DOHH2 (cell line): ENCODE measurements around the gene TMEM181.

Source experiments
- H3F3A ChIP-seq: fragments of 200-600 bp; sonication (generic), shearing (Covaris generic); 2 replicates; pipeline ENCODE4 v1.6.0; 2016; ENCODE audit warnings: antibody characterized with exemption, mild to moderate bottlenecking; ENCODE audit not compliant: control insufficient read depth, insufficient read depth
- H3K27ac ChIP-seq: fragments of 200-600 bp; sonication (generic); 2 replicates; pipeline ENCODE4 v1.5.1; 2014; ENCODE audit warnings: low read depth, mild to moderate bottlenecking, low read length, moderate library complexity
- H3K27me3 ChIP-seq: fragments of 200-600 bp; sonication (generic); 2 replicates; pipeline ENCODE4 v1.6.1; 2014; ENCODE audit warnings: mild to moderate bottlenecking, low read length, mixed read lengths; ENCODE audit not compliant: control insufficient read depth
- H3K36me3 ChIP-seq: fragments of 200-600 bp; sonication (generic); 2 replicates; pipeline ENCODE4 v1.6.1; 2014; ENCODE audit warnings: mild to moderate bottlenecking, low read length, moderate library complexity, mixed read lengths; ENCODE audit not compliant: control insufficient read depth
- H3K4me1 ChIP-seq: fragments of 200-600 bp; sonication (generic); 2 replicates; pipeline ENCODE4 v1.6.1; 2014; ENCODE audit warnings: mild to moderate bottlenecking, low read length, mixed read lengths; ENCODE audit not compliant: control insufficient read depth
- H3K4me2 ChIP-seq: fragments of 200-600 bp; sonication (generic); 2 replicates; pipeline ENCODE4 v1.6.0; 2014; ENCODE audit warnings: mild to moderate bottlenecking, low read length, moderate library complexity
- H3K4me3 ChIP-seq: fragments of 200-600 bp; sonication (generic); 2 replicates; pipeline ENCODE4 v1.5.1; 2014; ENCODE audit warnings: mild to moderate bottlenecking, low read length, mixed read lengths
- H3K79me2 ChIP-seq: fragments of 200-600 bp; sonication (generic); 2 replicates; pipeline ENCODE4 v1.6.1; 2014; ENCODE audit warnings: mild to moderate bottlenecking, low read length, mixed read lengths; ENCODE audit not compliant: control insufficient read depth
- H3K9me2 ChIP-seq: fragments of 200-600 bp; sonication (generic); replicated peaks from 2 replicates; pipeline ENCODE4 v1.6.1; 2014; ENCODE audit warnings: mild to moderate bottlenecking, low read length, mixed read lengths; ENCODE audit not compliant: control insufficient read depth
- H3K9me3 ChIP-seq: fragments of 200-600 bp; sonication (generic); 2 replicates; pipeline ENCODE4 v1.6.1; 2014; ENCODE audit warnings: antibody characterized with exemption, low read length, mixed read lengths; ENCODE audit not compliant: control insufficient read depth, insufficient read depth
- H4K20me1 ChIP-seq: fragments of 200-600 bp; sonication (generic); 2 replicates; pipeline ENCODE4 v1.6.0; 2014; ENCODE audit warnings: low read depth, mild to moderate bottlenecking, antibody characterized with exemption, low read length, moderate library complexity; ENCODE audit not compliant: control insufficient read depth, insufficient read depth
- CTCF ChIP-seq: fragments of 200-600 bp; sonication (generic); IDR thresholded peaks from one replicate; pipeline ENCODE4 v1.5.1; 2014; ENCODE audit warnings: antibody characterized with exemption, mild to moderate bottlenecking, low read depth, low read length; ENCODE audit not compliant: poor library complexity, severe bottlenecking
- EZH2phosphoT487 ChIP-seq: fragments of 200-600 bp; sonication (generic); IDR thresholded peaks from 2 replicates; pipeline ENCODE4 v1.6.1; 2017; ENCODE audit warnings: borderline replicate concordance, mild to moderate bottlenecking, antibody characterized with exemption, low read length, moderate library complexity, mixed read lengths

Gene TMEM181

GRCh38 chr6:158606935-158607334 lies 47.0 kb downstream of the TMEM181 start:
- Histone ChIP-seq H3K4me3 (no peak overlapping the region), H3K9me3 (no peaks in the 10 kb centered on the region), H3K9me2 (no peaks in the 10 kb centered on the region), H3K79me2 (no peaks in the 10 kb centered on the region), H3F3A (no peaks in the 10 kb centered on the region), H3K27me3 (no peaks in the 10 kb centered on the region), H3K36me3 (peaks cover 40% of the 10 kb centered on the region), H3K4me1 (no peaks in the 10 kb centered on the region), H3K4me2 (no peak overlapping the region), H4K20me1 (no peaks in the 10 kb centered on the region), H3K27ac (no peak overlapping the region)
- TF ChIP-seq EZH2phosphoT487 = no peak
- no peak for TF ChIP-seq CTCF

GRCh38 chr6:158607411-158608170 lies 47.7 kb downstream of the TMEM181 start:
- Histone ChIP-seq H3K9me2 (no peaks in the 10 kb centered on the region), H3K4me3 (no peak overlapping the region), H3K4me2 (no peak overlapping the region), H3K9me3 (no peaks in the 10 kb centered on the region), H3K27me3 (no peaks in the 10 kb centered on the region), H4K20me1 (no peaks in the 10 kb centered on the region), H3K79me2 (no peaks in the 10 kb centered on the region), H3K36me3 (peaks cover 40% of the 10 kb centered on the region), H3K27ac (no peak overlapping the region), H3F3A (no peaks in the 10 kb centered on the region), H3K4me1 (no peaks in the 10 kb centered on the region)
- TF ChIP-seq EZH2phosphoT487 (no peak), CTCF (no peak)

GRCh38 chr6:158608221-158608620 lies 48.3 kb downstream of the TMEM181 start:
- Histone ChIP-seq H3K4me2 (no peak overlapping the region), H3K27ac (no peak overlapping the region), H3K79me2 (no peaks in the 10 kb centered on the region), H3K4me1 (no peaks in the 10 kb centered on the region), H3K9me2 (no peaks in the 10 kb centered on the region), H3K9me3 (no peaks in the 10 kb centered on the region), H4K20me1 (no peaks in the 10 kb centered on the region), H3K4me3 (no peak overlapping the region), H3K36me3 (peaks cover 42% of the 10 kb centered on the region), H3F3A (no peaks in the 10 kb centered on the region), H3K27me3 (no peaks in the 10 kb centered on the region)
- no peak for TF ChIP-seq EZH2phosphoT487
- no peak for TF ChIP-seq CTCF
